ENCODE data around the gene PDE6C.

The PDE6C gene

GRCh38 chr10:93710333-93710909 is 98.1 kb downstream of the PDE6C start:
- no peak for DNase-seq

DNA sequence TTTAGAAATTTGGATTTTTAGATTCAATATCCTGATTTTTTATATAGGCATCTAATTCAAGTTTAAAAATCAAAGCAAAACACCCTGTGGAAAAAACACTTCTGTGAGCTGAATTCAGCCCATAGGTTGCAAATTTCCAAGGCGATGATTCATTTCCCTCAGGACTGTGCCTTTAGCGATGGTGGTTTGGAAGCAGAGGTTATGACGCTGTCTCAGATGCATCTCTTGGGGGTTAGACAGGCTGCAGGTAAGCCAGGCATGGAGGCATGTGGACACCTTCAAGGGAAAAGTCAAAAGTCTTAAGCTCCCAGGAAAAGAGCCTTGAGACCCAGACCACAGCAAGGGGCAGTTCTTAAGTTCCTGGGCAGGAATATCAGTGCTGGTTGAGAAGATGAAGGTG is 99.6 kb downstream of the PDE6C start:
- no peak for DNase-seq

- no peak for DNase-seq
These were observed 100.3 kb downstream of the PDE6C start for GRCh38 chr10:93712593-93712992.

DNA sequence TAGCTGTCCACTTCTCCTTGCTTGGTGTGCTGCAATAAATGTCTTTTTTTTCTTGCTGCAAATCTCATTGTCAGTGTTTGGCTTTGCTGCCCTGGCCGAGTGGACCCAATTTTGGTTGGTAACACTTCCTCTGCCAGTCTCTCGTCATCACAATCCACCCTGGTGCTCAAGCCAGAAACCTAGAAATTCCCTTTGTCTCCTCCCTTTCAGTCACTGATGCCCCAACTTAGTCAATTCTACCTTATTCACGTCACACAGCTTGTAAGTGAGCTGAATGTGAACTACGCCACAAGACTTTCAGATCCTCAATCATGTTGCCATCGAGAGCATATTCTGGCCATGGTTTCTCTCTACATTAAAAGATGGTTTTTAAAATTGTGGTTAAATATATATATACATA is 103.0 kb downstream of the PDE6C start:
- no peak for DNase-seq

Measured in NK-92 treated with Interleukin-12 subunit alpha and Interleukin-12 subunit beta, amount 100 ng/mL, for 24 hours (cell line).